H1 (cell line): ENCODE measurements around the gene SSU72. TPM values are rescaled to one million over a fixed set of nuclear protein-coding genes. Genes with fewer than 3 reads are reported as not detected.

Experiments used
- CTCF ChIA-PET: fragments of 300-600 bp; sonication (Branson Sonifier 250); formaldehyde crosslinking; loops from one replicate; lab custom pipeline; 2021; ENCODE audit not compliant: partially characterized antibody; lab: Charles Lee
- POLR2A ChIA-PET: fragments of 300-600 bp; sonication (Branson Sonifier 250); formaldehyde crosslinking; loops from one replicate; lab custom pipeline; 2021; ENCODE audit warnings: inconsistent platforms; ENCODE audit not compliant: partially characterized antibody; lab: Charles Lee
- DNase-seq, 2 experiments: peaks; one replicate each; pipeline versions ENCODE4 v3.0.0 to v3.0.0-alpha.2; 2010 to 2022; ENCODE audit warnings: low spot score in 2 of 2, low read depth in 1 of 2, mixed read lengths in 1 of 2
- FAIRE-seq: peaks from 2 replicates; lab custom pipeline; 2011; peaks lifted over from hg19 to GRCh38; lab: Jason Lieb, UNC
- H2AFZ ChIP-seq: 2 replicates; pipeline ENCODE4 v1.8.1; 2012; ENCODE audit warnings: low read length, inconsistent platforms
- H2AK5ac ChIP-seq: 2 replicates; pipeline ENCODE4 v1.6.1; 2013; ENCODE audit warnings: low read depth, low read length
- H2BK120ac ChIP-seq: replicated peaks from 2 replicates; pipeline ENCODE3; 2013; ENCODE audit warnings: low read depth, low read length, inconsistent platforms
- H2BK12ac ChIP-seq: 2 replicates; pipeline ENCODE4 v1.6.1; 2013; ENCODE audit warnings: low read depth, low read length
- H2BK15ac ChIP-seq: 2 replicates; pipeline ENCODE4 v1.6.1; 2013; ENCODE audit warnings: low read length
- H2BK20ac ChIP-seq: 2 replicates; pipeline ENCODE4 v1.6.1; 2013; ENCODE audit warnings: low read length
- H2BK5ac ChIP-seq: 2 replicates; pipeline ENCODE4 v1.6.1; 2013; ENCODE audit warnings: low read depth, low read length
- H3K14ac ChIP-seq: 2 replicates; pipeline ENCODE4 v1.6.1; 2013; ENCODE audit warnings: inconsistent platforms; ENCODE audit not compliant: insufficient read length
- H3K18ac ChIP-seq: 2 replicates; pipeline ENCODE4 v1.6.1; 2013; ENCODE audit warnings: low read length; ENCODE audit errors: extremely low read depth
- H3K23ac ChIP-seq: 2 replicates; pipeline ENCODE4 v1.6.1; 2013; ENCODE audit warnings: inconsistent platforms; ENCODE audit not compliant: insufficient read length
- H3K23me2 ChIP-seq: 2 replicates; pipeline ENCODE4 v1.6.1; 2013; ENCODE audit warnings: low read depth, low read length
- H3K27ac ChIP-seq: 2 replicates; pipeline ENCODE4 v1.6.1; 2011; ENCODE audit warnings: low read depth, low read length, inconsistent platforms
- H3K27me3 ChIP-seq, 4 experiments: replicated peaks in 1 of 4; 1 replicate in 1 of 4; 2 replicates in 3 of 4; pipeline versions ENCODE4 v1.6.1 to v1.8.1; 2011 to 2013; ENCODE audit warnings: low read length in 3 of 4, mild to moderate bottlenecking in 3 of 4, inconsistent platforms in 2 of 4, mixed read lengths in 2 of 4, moderate library complexity in 1 of 4; ENCODE audit not compliant: control insufficient read depth in 3 of 4, insufficient read depth in 3 of 4; ENCODE audit errors: extremely low read depth in 1 of 4
- H3K36me3 ChIP-seq, 4 experiments: 2 replicates each; pipeline versions ENCODE4 v1.6.1 to v1.8.1; 2011 to 2013; ENCODE audit warnings: mild to moderate bottlenecking in 4 of 4, low read length in 3 of 4, moderate library complexity in 2 of 4, control low read depth in 1 of 4, inconsistent platforms in 1 of 4; ENCODE audit not compliant: insufficient read depth in 4 of 4, control insufficient read depth in 2 of 4
- H3K4ac ChIP-seq: replicated peaks from 2 replicates; pipeline ENCODE3; 2013; ENCODE audit warnings: low read length, low read depth, mixed read lengths, inconsistent platforms; ENCODE audit not compliant: insufficient read length
- H3K4me1 ChIP-seq, 4 experiments: replicated peaks in 1 of 4; 1 replicate in 1 of 4; 2 replicates in 3 of 4; pipeline versions ENCODE4 v1.6.1 to v1.8.1; 2011 to 2013; ENCODE audit warnings: low read length in 3 of 4, inconsistent platforms in 2 of 4, mixed read lengths in 1 of 4; ENCODE audit not compliant: insufficient read depth in 4 of 4, control insufficient read depth in 3 of 4
- H3K4me2 ChIP-seq, 2 experiments: 2 replicates each; pipeline versions ENCODE4 v1.6.1 to v1.8.1; 2011 to 2013; ENCODE audit warnings: low read depth in 2 of 2, low read length in 2 of 2, control low read depth in 1 of 2, inconsistent platforms in 1 of 2, mild to moderate bottlenecking in 1 of 2; ENCODE audit not compliant: insufficient read depth in 1 of 2
- H3K4me3 ChIP-seq, 4 experiments: fragments of 200-600, 300-600 bp in 1 of 4; sonication (generic), shearing (Covaris generic), sonication (Bioruptor Twin) in 1 of 4; 2 replicates each; pipeline versions ENCODE4 v1.5.1 to v1.8.1; 2011 to 2016; ENCODE audit warnings: low read length in 4 of 4, low read depth in 3 of 4, control low read depth in 2 of 4, inconsistent platforms in 2 of 4, mild to moderate bottlenecking in 2 of 4, mixed read lengths in 1 of 4, moderate library complexity in 1 of 4; ENCODE audit not compliant: insufficient read depth in 2 of 4; ENCODE audit errors: extremely low read depth in 1 of 4
- H3K56ac ChIP-seq: replicated peaks from 2 replicates; pipeline ENCODE3; 2013; ENCODE audit warnings: low read depth, mild to moderate bottlenecking, mixed read lengths, low read length, inconsistent platforms; ENCODE audit not compliant: insufficient read length
- H3K79me1 ChIP-seq: 2 replicates; pipeline ENCODE4 v1.6.1; 2013; ENCODE audit warnings: low read depth, low read length, control low read depth
- H3K79me2 ChIP-seq, 2 experiments: 2 replicates each; pipeline versions ENCODE4 v1.6.1 to v1.8.1; 2012 to 2013; ENCODE audit warnings: low read length in 2 of 2, mild to moderate bottlenecking in 2 of 2, inconsistent platforms in 1 of 2; ENCODE audit not compliant: insufficient read depth in 2 of 2, control insufficient read depth in 1 of 2
- H3K9ac ChIP-seq, 4 experiments: replicated peaks in 1 of 4; 1 replicate in 1 of 4; 2 replicates in 3 of 4; pipeline versions ENCODE4 v1.6.1 to v1.8.1; 2011 to 2013; ENCODE audit warnings: low read depth in 3 of 4, low read length in 3 of 4, control low read depth in 2 of 4, mild to moderate bottlenecking in 2 of 4, moderate library complexity in 2 of 4, inconsistent platforms in 1 of 4; ENCODE audit errors: extremely low read depth in 1 of 4
- H3K9me3 ChIP-seq, 2 experiments: 2 replicates each; pipeline versions ENCODE4 v1.6.1 to v1.8.1; 2012 to 2013; ENCODE audit warnings: mild to moderate bottlenecking in 2 of 2, moderate library complexity in 2 of 2, control low read depth in 1 of 2, inconsistent platforms in 1 of 2, low read depth in 1 of 2, low read length in 1 of 2, mixed read lengths in 1 of 2; ENCODE audit not compliant: insufficient read depth in 2 of 2
- H4K20me1 ChIP-seq, 2 experiments: replicated peaks in 1 of 2; 2 replicates each; pipeline versions ENCODE3 to v1.8.1; 2011 to 2013; ENCODE audit warnings: inconsistent platforms in 2 of 2, low read length in 2 of 2, mild to moderate bottlenecking in 1 of 2; ENCODE audit not compliant: insufficient read depth in 2 of 2, control insufficient read depth in 1 of 2
- H4K5ac ChIP-seq: 2 replicates; pipeline ENCODE4 v1.6.1; 2013; ENCODE audit warnings: low read length, low read depth, mixed read lengths, inconsistent platforms; ENCODE audit not compliant: insufficient read length
- H4K8ac ChIP-seq: 2 replicates; pipeline ENCODE4 v1.8.0; 2013; ENCODE audit warnings: mild to moderate bottlenecking, moderate library complexity, low read length, inconsistent platforms; ENCODE audit not compliant: insufficient read depth; ENCODE audit errors: extremely low read depth
- H4K91ac ChIP-seq: replicated peaks from 2 replicates; pipeline ENCODE3; 2013; ENCODE audit warnings: low read length, mixed read lengths, inconsistent platforms; ENCODE audit not compliant: insufficient read length
- FOSL1 ChIP-seq: IDR thresholded peaks from 2 replicates; pipeline ENCODE4 v1.6.1; 2011; ENCODE audit warnings: mild to moderate bottlenecking, low read depth, low read length, moderate library complexity; ENCODE audit not compliant: insufficient read depth
- GTF2F1 ChIP-seq: IDR thresholded peaks from 2 replicates; pipeline ENCODE4 v1.6.1; 2012; ENCODE audit warnings: low read depth, low read length, improper control_type of control experiment, borderline replicate concordance
- HDAC2 ChIP-seq, 2 experiments: fragments of 300-600 bp in 1 of 2; sonication (generic) in 1 of 2; IDR thresholded peaks; 2 replicates each; pipeline ENCODE4 v1.6.1; 2011 to 2012; ENCODE audit warnings: low read depth in 2 of 2, low read length in 2 of 2, mild to moderate bottlenecking in 2 of 2, moderate library complexity in 2 of 2, borderline replicate concordance in 1 of 2, inconsistent platforms in 1 of 2
- SIRT6 ChIP-seq: IDR thresholded peaks from one replicate; pipeline ENCODE4 v1.7.1; 2012; ENCODE audit warnings: low read length, inconsistent platforms
- TAF1 ChIP-seq: IDR thresholded peaks from 2 replicates; pipeline ENCODE4 v1.6.1; 2011; ENCODE audit warnings: mild to moderate bottlenecking, low read depth, low read length
- ZNF274 ChIP-seq: IDR thresholded peaks from 2 replicates; pipeline ENCODE4 v1.7.0; 2012; ENCODE audit warnings: low read length, borderline replicate concordance; ENCODE audit errors: extremely low read depth
- WGBS, 2 experiments: shearing (Covaris generic) in 1 of 2; methylation state at CpG; one replicate each; pipeline versions ENCODE4 v1.1.6 to v1.1.7; 2013 to 2015; ENCODE audit warnings: low lambda C conversion rate in 2 of 2, mixed read lengths in 2 of 2, inconsistent platforms in 1 of 2, low coverage in 1 of 2, missing lambda C conversion rate in 1 of 2; ENCODE audit not compliant: insufficient replicate concordance in 2 of 2, insufficient coverage in 1 of 2, insufficient read length in 1 of 2; ENCODE audit errors: extremely low coverage in 1 of 2, missing lambda C conversion rate in 1 of 2; 5-methylcytosine and 5-hydroxymethylcytosine counted together
- polyA plus RNA-seq, 7 experiments: library from polyadenylated mRNA; depleted of rRNA in 3 of 7; stranded (reverse) in 5 of 7; unstranded in 2 of 7; fragments of >200 nt in 5 of 7; fragments of 200-250 nt in 2 of 7; gene quantifications; 1 replicate in 5 of 7; 2 replicates in 1 of 7; 4 replicates in 1 of 7; pipeline versions ENCODE4 v1.2.1 to v1.2.3, GENCODE V29; 2011 to 2013; ENCODE audit warnings: missing spikeins in 2 of 7, mixed read lengths in 2 of 7
- total RNA-seq: library from RNA; stranded (reverse); fragmentation: NEBNext Ultra II Directional; extraction: Animal tissue kit (Norgen Biotek cat#: 25700); gene quantifications from 2 replicates; pipeline ENCODE4 v1.2.1, GENCODE V29; 2021

Gene SSU72
- total and polyA plus RNA-seq, 2 of the 8 experiments (the other 6 are each of a cell fraction or from before 2014, with no cell fraction given): 110 to 165 TPM

DNA sequence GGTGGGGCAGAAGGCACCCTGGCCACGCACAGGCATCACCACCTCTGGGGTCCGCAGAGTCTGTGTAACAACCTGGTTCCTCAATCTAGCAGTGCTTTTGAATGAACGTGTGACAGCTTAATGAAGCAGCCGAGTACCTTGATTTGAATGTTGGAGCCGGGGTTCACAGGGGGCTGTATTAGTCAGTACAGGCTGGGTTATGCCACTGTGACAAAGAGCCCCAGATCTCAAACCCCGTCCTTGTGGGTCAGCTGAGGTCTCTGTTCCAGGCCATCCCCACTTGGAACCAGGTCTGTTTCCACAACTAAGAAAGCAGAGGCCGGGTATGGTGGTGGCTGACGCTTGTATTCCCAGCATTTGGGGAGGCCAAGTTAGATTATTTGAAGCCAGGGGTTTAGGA lies 44.7 kb downstream of the SSU72 start:
- Histone ChIP-seq H3K14ac (no peak overlapping the region), H4K91ac (no peak overlapping the region), H2BK15ac (no peak overlapping the region), H3K27me3 (no peaks in the 10 kb centered on the region), H3K18ac (no peak overlapping the region), H3K23ac (no peak overlapping the region), H3K27ac (no peak overlapping the region), H3K79me1 (no peaks in the 10 kb centered on the region), H3K4me3 (no peak overlapping the region), H4K20me1 (peaks cover 0 to 1% of the 10 kb centered on the region in 2 experiments), H3K79me2 (no peaks in the 10 kb centered on the region), H2BK5ac (no peak overlapping the region), H2AFZ (no peak overlapping the region), H3K4ac (no peak overlapping the region), H3K4me2 (no peak overlapping the region), H2BK12ac (no peak overlapping the region), H3K4me1 (no peaks in the 10 kb centered on the region), H3K56ac (no peak overlapping the region), H3K23me2 (no peaks in the 10 kb centered on the region), H4K5ac (no peak overlapping the region), H3K36me3 (peaks cover 4 to 30% (median 10%) of the 10 kb centered on the region in 4 experiments; a peak in 4 of 8 replicates), H4K8ac (no peak overlapping the region), H2AK5ac (no peak overlapping the region), H2BK120ac (no peak overlapping the region), H2BK20ac (no peak overlapping the region), H3K9ac (no peak overlapping the region), H3K9me3 (peaks cover 3 to 5% of the 10 kb centered on the region in 2 experiments; a peak in 1 of 4 replicates)
- ChIA-PET CTCF (interaction anchor here (1.5 kb wide), 1 partner anchor 25 kb away, joined by 3 read pairs; no protein-coding TSS in a partner anchor), POLR2A (interaction anchor here (0.6 to 1.7 kb wide), 5 partner anchors 9 to 92 kb away, joined by 3 to 9 read pairs (median 4); partner anchors contain the start of gene ATAD3A)
- FAIRE-seq (no peak), DNase-seq (no peak)
- TF ChIP-seq TAF1: no peak
- no peak for TF ChIP-seq HDAC2 (IDR thresholded peaks at IDR 0.05; ENCODE audit: borderline replicate concordance in 1 of 2, low read depth in 2 of 2, low read length in 2 of 2)
- no peak for TF ChIP-seq FOSL1
- TF ChIP-seq GTF2F1: no peak
- no peak for TF ChIP-seq ZNF274
- TF ChIP-seq SIRT6: no peak
- 96% methylated on average over 8 of the region's 8 CpGs; no CpG with 5 or more reads in 1 of the 2 experiments for WGBS, 2 experiments
